NCI-H187 treated with DMSO at 0.1 percent for 48 hours (cell line): ENCODE measurements around the gene MAP1LC3C.

Source experiments
- DNase-seq: peaks from one replicate; lab custom pipeline; 2025; lab: John Stamatoyannopoulos, UW

MAP1LC3C gene

GRCh38 chr1:241999026-241999425, at the start of gene MAP1LC3C:
Gene MAP1LC3C, minus strand, starts transcription at chr1:241999098. Its CDS starts 90 bp downstream, at chr1:241999008.
- no peak for DNase-seq

GRCh38 chr1:242043165-242043564, 44.3 kb upstream of the MAP1LC3C start:
- DNase-seq, result no peak

GRCh38 chr1:242034392-242034791, 35.5 kb upstream of the MAP1LC3C start:
- DNase-seq, result no peak

- DNase-seq, result no peak
Measured at GRCh38 chr1:242033447-242033846, 34.5 kb upstream of the MAP1LC3C start.

GRCh38 chr1:242030071-242030470, 31.2 kb upstream of the MAP1LC3C start:
- no peak for DNase-seq

- no peak for DNase-seq
Measured at GRCh38 chr1:242025681-242026080, 26.8 kb upstream of the MAP1LC3C start.

- no peak for DNase-seq
Measured at GRCh38 chr1:242023805-242024204, 24.9 kb upstream of the MAP1LC3C start.

GRCh38 chr1:242019018-242019417, 20.1 kb upstream of the MAP1LC3C start:
- no peak for DNase-seq

- no peak for DNase-seq
Measured at GRCh38 chr1:242017580-242018233, 18.8 kb upstream of the MAP1LC3C start.

GRCh38 chr1:242016479-242016878, 17.6 kb upstream of the MAP1LC3C start:
- no peak for DNase-seq

- no peak for DNase-seq
Measured at GRCh38 chr1:242011894-242012660, 13.2 kb upstream of the MAP1LC3C start.

- no peak for DNase-seq
Measured at GRCh38 chr1:242008826-242009495, 10.1 kb upstream of the MAP1LC3C start.

- DNase-seq, result no peak
Measured at GRCh38 chr1:242006976-242007375, 8.1 kb upstream of the MAP1LC3C start.

GRCh38 chr1:242005866-242006535, 7.1 kb upstream of the MAP1LC3C start:
- DNase-seq, result no peak

GRCh38 chr1:242004751-242005495, 6.0 kb upstream of the MAP1LC3C start:
- DNase-seq, result no peak

- no peak for DNase-seq
Measured at GRCh38 chr1:242002510-242002909, 3.6 kb upstream of the MAP1LC3C start.

- DNase-seq, result no peak
Measured at GRCh38 chr1:242002072-242002471, 3.2 kb upstream of the MAP1LC3C start.

- no peak for DNase-seq
Measured at GRCh38 chr1:242000434-242000833, 1.5 kb upstream of the MAP1LC3C start.

GRCh38 chr1:241998412-241998921, 431 bp downstream of the MAP1LC3C start:
- DNase-seq, result no peak

- no peak for DNase-seq
Measured at GRCh38 chr1:241997401-241997998, 1.4 kb downstream of the MAP1LC3C start.

- DNase-seq, result no peak
Measured at GRCh38 chr1:241994171-241994570, 4.7 kb downstream of the MAP1LC3C start.
